ENCODE data around the gene SRRD. TPM values are rescaled to one million over a fixed set of nuclear protein-coding genes. Genes with fewer than 3 reads are reported as not detected.

Gene SRRD, protein sequence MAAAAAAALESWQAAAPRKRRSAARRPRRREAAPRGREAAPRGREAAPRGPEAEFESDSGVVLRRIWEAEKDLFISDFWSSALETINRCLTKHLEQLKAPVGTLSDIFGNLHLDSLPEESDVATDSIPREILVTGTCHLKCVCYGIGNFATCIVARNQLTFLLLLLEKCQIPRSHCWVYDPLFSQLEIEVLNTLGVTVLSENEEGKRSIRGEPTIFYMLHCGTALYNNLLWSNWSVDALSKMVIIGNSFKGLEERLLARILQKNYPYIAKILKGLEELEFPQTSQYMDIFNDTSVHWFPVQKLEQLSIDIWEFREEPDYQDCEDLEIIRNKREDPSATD
- 10 to 100 TPM; 11.4 to 15.2 (median 11.8) TPM for total RNA-seq
- long read RNA-seq = 0 reads

DNA sequence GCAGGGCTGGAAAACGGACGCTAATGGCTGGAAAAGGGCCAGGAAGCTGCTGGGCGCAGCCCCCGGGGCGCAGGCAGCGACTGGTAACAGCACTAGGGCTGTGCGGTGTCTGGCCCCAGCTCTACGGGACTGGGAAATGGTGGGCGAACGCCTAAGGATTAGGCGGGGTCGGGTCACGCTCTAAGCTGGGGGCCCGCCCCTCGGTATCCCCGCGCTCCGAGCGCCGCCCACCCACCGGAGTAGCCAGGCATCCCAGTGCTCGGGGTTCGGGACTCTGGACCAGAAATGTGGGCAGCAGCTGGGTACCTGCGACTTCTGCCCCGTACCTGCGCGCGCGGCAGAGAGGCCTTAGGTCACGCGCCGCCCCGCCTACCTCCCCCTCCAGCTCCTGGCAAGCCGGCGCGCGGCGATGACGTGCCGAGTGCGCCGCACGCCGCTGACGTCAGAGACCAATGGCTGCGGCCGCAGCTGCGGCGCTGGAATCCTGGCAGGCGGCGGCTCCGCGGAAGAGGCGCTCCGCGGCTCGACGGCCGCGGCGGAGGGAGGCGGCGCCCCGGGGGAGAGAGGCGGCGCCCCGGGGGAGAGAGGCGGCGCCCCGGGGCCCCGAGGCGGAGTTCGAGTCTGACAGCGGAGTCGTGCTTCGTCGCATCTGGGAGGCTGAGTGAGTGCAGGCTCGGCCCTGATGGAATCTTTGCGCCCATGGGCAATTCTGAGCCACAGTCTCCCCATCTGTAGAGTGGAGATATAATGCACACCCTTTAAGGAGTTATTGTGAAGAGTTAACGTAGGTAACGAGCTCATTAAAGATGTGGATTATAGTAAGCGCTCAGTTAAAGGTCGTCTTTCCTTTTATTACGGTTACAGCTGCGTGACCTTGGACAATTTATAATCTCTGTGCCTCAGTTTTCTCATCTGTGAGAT is at the start of gene SRRD, which contains the start of gene HPS4:
Gene SRRD (plus strand): TSS at position 439 of the 921 bp plus-strand sequence. CDS start 14 bp downstream, at position 453.
Gene HPS4 (minus strand): TSS at position 345 of the 921 bp plus-strand sequence. CDS start 2,021 bp downstream, outside the sequence.
- DNase-seq (peak; percentile 92 to 93 (median 93)), ATAC-seq (peak; percentile 88 to 92 (median 92))
- 4% methylated on average over 8 of the region's 85 CpGs for WGBS (ENCODE audit: insufficient coverage, low coverage, low lambda C conversion rate, missing lambda C conversion rate)
- H3K4me1 ChIP-seq = peaks cover 0 to 33% (median 10%) of the 10 kb centered on the region in 4 donors
- peak within 1 kb of the TSS; percentile 96 to 99 (median 96) for H3K4me3 ChIP-seq
- TF ChIP-seq CTCF (IDR thresholded peaks at IDR 0.05) (no peak), POLR2A (IDR thresholded peaks at IDR 0.05) (peak; percentile 91)
- no peaks in the 10 kb centered on the region for H3K9me3 ChIP-seq
- intact Hi-C loops (cut with DNase I) = no loop called here
- peaks cover 0 to 16% (median 0%) of the 10 kb centered on the region in 4 donors for H3K36me3 ChIP-seq
- peak within 1 kb of the TSS; percentile 94 to 97 (median 96) for H3K27ac ChIP-seq
- H3K27me3 ChIP-seq = no peaks in the 10 kb centered on the region

GRCh38 chr22:26435327-26436093 is 48.2 kb upstream of the SRRD start:
- Histone ChIP-seq H3K27ac (no peak overlapping the region), H3K36me3 (no peaks in the 10 kb centered on the region), H3K27me3 (no peaks in the 10 kb centered on the region), H3K9me3 (no peaks in the 10 kb centered on the region), H3K4me1 (no peaks in the 10 kb centered on the region), H3K4me3 (no peak overlapping the region)
- no peak for TF ChIP-seq CTCF (IDR thresholded peaks at IDR 0.05)
- TF ChIP-seq POLR2A (IDR thresholded peaks at IDR 0.05) = no peak
- WGBS (ENCODE audit: insufficient coverage, low coverage, low lambda C conversion rate, missing lambda C conversion rate) = 44% methylated on average over 11 of the region's 11 CpGs
- DNase-seq (no peak), ATAC-seq (peak in 2 of 4 donors; percentile 29 to 37)
- intact Hi-C loops (cut with DNase I) = no loop called here

- 41% methylated on average over 9 of the region's 11 CpGs for WGBS (ENCODE audit: insufficient coverage, low coverage, low lambda C conversion rate, missing lambda C conversion rate)
- DNase-seq (no peak), ATAC-seq (no peak)
- Histone ChIP-seq H3K36me3 (no peaks in the 10 kb centered on the region), H3K27ac (no peak overlapping the region), H3K27me3 (no peaks in the 10 kb centered on the region), H3K4me3 (no peak overlapping the region), H3K4me1 (no peaks in the 10 kb centered on the region), H3K9me3 (no peaks in the 10 kb centered on the region)
- intact Hi-C loops (cut with DNase I) = no loop called here
- no peak for TF ChIP-seq CTCF (IDR thresholded peaks at IDR 0.05)
- no peak for TF ChIP-seq POLR2A (IDR thresholded peaks at IDR 0.05)
Measured at GRCh38 chr22:26436903-26437515, 46.7 kb upstream of the SRRD start.
